Left renal cortex interstitium (tissue), 4 donors: ENCODE measurements around the gene PNRC1. TPM values are rescaled to one million over a fixed set of nuclear protein-coding genes. Genes with fewer than 3 reads are reported as not detected.
"Not testable (repeated sequence)": the region's sequence is repeated elsewhere in the genome, so short reads cannot be mapped to it uniquely, and the experiment has no call there.

Experiments
- DNase-seq, 4 donors: peaks; one replicate each; pipeline ENCODE4 v3.0.0-alpha.2; 2013; ENCODE audit warnings: low read depth in 4 of 4, low spot score in 2 of 4, missing footprints in 1 of 4
- polyA plus RNA-seq, 4 donors: library from polyadenylated mRNA; unstranded; fragments of 120-200 nt; gene quantifications; one replicate each; pipeline ENCODE4 v1.2.1, GENCODE V29; 2013; ENCODE audit not compliant: insufficient read length in 4 of 4

The PNRC1 gene
- polyA plus RNA-seq, 4 donors = 101 to 122 (median 113) TPM

GRCh38 chr6:89087881-89088280, 7.3 kb downstream of the PNRC1 start:
- no peak for DNase-seq

DNA sequence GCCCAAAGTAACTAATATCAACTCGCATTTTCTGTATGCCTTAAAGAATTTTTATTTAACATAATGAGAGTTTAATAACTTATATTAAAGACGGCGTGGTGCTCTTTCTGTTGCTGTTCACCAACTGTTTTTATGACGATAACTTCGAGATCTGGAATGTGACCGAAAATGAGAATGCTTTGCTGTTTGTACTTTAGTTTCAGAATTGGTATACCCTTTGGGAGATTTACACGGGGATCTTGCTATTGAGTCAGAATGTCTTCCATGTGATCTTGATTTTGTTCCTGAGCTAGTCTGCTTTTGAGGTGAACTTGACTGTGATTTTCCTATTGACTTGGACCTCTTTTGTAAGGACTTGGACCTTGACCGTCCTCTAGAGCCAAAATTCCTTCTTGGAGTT, 17.9 kb downstream of the PNRC1 start:
- DNase-seq = no peak

DNA sequence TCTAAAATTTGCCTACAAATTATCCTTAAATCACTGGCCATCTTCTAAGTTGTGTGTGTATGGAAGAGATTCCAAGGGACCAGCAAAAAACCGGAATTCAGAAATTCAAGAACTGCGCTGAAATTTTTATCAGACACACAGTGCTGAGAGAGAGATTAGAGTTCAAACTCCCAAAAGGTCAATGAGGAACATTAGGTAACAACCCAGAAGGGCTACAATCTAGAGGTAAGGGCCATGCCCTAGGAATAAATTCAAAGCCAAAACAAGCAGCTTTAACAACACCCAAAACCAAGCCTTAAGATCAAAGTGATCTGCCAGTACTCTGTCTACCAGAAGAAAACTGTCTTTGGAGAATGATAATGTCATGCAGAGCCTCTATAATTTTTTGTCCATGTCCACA, 19.6 kb downstream of the PNRC1 start:
- no peak for DNase-seq

DNA sequence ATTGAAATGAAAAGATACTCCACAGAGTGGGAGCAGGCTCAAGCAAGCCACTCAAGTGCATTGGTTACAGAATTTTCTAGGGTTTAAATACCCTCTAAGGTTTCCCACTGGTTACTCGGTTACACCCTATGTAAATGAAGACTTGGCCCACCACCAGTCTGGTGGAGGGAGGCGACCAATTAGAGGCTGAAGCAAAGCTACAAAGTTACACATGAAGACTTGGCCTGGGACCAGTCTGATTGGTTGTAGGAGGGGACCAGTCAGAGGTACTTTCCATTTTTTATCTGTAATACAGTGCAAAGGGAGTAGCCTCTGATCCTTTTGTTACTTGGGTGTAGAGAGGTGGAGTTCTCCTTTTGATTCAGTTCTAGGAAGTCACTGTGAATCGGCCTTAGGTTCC, 29.7 kb downstream of the PNRC1 start:
- no peak for DNase-seq

GRCh38 chr6:89111933-89112332, 31.4 kb downstream of the PNRC1 start:
- no peak for DNase-seq

- DNase-seq = no peak
Measured at GRCh38 chr6:89116702-89117101, 36.2 kb downstream of the PNRC1 start.

GRCh38 chr6:89117211-89118108, 36.9 kb downstream of the PNRC1 start, which contains the start of gene SRSF12:
SRSF12 (minus strand) TSS chr6:89118071; CDS start chr6:89117887, 184 bp downstream.
- peak in 2 of 4 donors; percentile 37 to 57 for DNase-seq

DNA sequence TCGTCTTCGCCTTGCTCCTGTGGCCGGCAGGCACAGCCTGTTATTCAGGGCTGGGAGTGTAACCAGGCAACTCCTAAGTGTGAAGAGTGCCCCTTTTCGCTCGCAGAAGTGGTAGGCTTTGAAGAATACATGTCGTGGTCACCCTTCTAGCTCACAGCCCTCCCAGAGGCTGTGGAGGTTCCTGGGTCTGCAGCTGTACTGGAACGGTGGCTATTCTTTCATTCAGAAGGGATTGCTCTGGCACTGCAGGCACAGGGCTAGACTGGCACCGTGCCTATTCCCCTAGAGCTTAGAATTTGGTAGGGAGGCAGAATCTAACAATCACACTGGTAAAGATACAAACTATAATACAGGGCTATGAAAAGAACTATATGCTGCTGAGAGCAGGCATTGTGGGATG, 38.4 kb downstream of the PNRC1 start:
- DNase-seq = no peak

- DNase-seq = no peak
Measured at GRCh38 chr6:89120371-89120770, 39.8 kb downstream of the PNRC1 start.

GRCh38 chr6:89121934-89122333, 41.4 kb downstream of the PNRC1 start:
- no peak for DNase-seq

DNA sequence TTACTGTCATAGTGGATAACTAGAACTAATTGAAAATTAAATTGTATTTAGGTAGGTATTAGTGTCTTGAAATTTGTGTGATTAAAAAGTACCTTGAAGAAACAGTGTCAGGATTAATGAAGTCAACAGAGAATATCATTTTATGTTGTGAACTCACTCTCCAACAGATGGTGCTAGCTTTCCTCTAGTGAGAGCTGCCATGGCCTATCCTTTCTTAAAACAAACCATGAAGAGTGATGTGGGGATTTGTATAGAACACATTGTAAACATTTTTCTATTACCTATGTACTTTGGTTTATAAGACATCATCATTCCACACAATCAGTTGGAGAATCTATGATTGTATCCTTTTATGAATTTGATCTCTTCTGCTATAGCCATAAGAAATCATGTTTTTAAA, 42.1 kb downstream of the PNRC1 start:
- peak in 1 of 4 donors; percentile 17 for DNase-seq

GRCh38 chr6:89128256-89128671, 47.7 kb downstream of the PNRC1 start:
- DNase-seq = not testable (repeated sequence)

- no peak for DNase-seq
Measured at GRCh38 chr6:89131599-89131998, 51.0 kb downstream of the PNRC1 start.

DNA sequence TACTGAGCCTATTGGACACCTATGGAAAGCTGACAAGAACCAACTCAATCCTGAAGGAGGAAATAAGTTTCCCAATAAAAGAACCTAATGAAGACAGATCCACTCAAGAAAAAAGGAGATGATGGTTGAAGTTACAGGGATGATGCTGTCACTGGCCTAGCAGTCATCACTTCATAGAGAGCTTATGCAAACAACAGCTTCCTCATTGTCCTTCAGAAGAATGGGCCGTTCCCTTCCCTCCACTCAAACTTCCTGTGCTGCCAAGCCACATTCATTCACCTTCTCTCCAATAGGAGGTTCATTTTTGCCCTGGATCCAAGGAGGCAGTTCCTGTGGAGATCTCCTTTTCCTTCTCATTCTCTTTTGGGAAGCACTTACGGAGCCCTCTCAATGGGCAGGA, 51.5 kb downstream of the PNRC1 start:
- DNase-seq = no peak

- DNase-seq = no peak
Measured at GRCh38 chr6:89133981-89134380, 53.4 kb downstream of the PNRC1 start.

- DNase-seq = no peak
Measured at GRCh38 chr6:89134723-89135122, 54.2 kb downstream of the PNRC1 start.

Other genes with a start within 250 kb of the PNRC1 start
- 10 to 100 TPM; 14.3 to 16.1 (median 15.2) TPM for gene RNGTT, start 117.1 kb upstream of the PNRC1 start, polyA plus RNA-seq
- gene SRSF12, start 37.3 kb downstream of the PNRC1 start, polyA plus RNA-seq = 10 to 100 TPM; 11.8 to 24.1 (median 15.7) TPM
- gene PM20D2, start 65.3 kb downstream of the PNRC1 start, polyA plus RNA-seq = 10 to 100 TPM; 29.1 to 48.0 (median 32.9) TPM
- gene GABRR1, start 136.6 kb downstream of the PNRC1 start, polyA plus RNA-seq = 1 to 10 TPM; 1.3 to 2.8 (median 1.9) TPM
- gene GABRR2, start 234.5 kb downstream of the PNRC1 start, polyA plus RNA-seq = 1 to 10 TPM in 3 of 4 donors, under 1 TPM in 1; 0.93 to 3.3 (median 1.9) TPM